A673 (cell line): ENCODE data around the gene KHK.

Experiments
- CTCF ChIP-seq: fragments of 300-800, 200-600 bp; sonication (generic); conservative IDR thresholded peaks from 2 replicates; pipeline ENCODE4 v1.5.1; 2017; ENCODE audit warnings: low read depth, mild to moderate bottlenecking, antibody characterized with exemption, low read length, moderate library complexity, mixed read lengths
- EZH2 ChIP-seq: fragments of 200-600 bp; sonication (generic); IDR thresholded peaks from 2 replicates; pipeline ENCODE4 v1.6.1; 2017; ENCODE audit warnings: borderline replicate concordance, low read depth, mild to moderate bottlenecking, mixed read lengths, antibody characterized with exemption, low read length; ENCODE audit not compliant: poor library complexity, severe bottlenecking

GRCh38 chr2:27065128-27065527 lies 21.4 kb upstream of the KHK start:
- no peak for TF ChIP-seq CTCF
- no peak for TF ChIP-seq EZH2
